ENCODE measurements around the gene MCF2.
"Not testable (repeated sequence)": the region's sequence is repeated elsewhere in the genome, so short reads cannot be mapped to it uniquely, and the experiment has no call there.

MCF2 gene

DNA sequence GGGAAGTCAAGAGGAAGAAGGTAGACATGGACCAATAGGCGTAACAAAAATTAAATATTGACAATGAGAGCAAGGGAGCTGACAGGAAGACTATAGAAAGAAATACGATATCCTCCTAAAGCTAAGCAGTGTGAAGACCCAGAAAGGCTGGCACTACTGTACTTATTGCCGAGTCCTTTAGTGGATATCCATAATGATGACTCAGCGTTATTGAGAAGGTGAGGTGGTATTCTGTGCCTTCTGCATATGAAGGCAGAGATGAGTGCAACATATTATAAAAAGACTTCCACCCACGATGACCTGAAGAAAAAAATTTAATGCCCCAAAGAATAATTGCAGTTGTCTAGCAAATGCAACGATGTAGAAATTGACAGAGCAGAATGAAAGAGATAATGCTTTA lies 13.0 kb upstream of the MCF2 start:
- DNase-seq (ENCODE audit: insufficient read length, low spot score) (no peak), FAIRE-seq (no peak)

DNA sequence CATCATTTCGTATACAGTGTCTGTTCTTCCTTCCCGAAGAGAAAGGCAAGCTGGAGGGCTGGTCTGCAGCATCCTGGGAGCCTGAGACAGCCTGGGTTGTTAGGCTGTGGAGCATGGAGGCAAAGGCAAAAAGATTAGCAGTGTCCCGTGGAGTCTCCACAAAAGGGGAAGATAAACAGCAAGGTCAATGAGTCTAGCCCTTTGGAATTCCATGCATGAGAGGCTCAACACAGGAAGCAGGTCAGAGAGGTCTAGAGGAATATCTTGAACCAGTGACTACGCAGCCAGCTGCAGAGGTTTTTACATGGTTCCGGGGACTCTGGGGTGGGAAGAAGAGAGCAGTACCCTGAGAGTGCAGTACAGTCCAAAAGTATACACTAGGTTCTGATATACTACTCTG lies 12.2 kb upstream of the MCF2 start:
- DNase-seq (ENCODE audit: insufficient read length, low spot score): no peak
- no peak for FAIRE-seq
- no peak for TF ChIP-seq POLR2A (IDR thresholded peaks at IDR 0.05; ENCODE audit: low read depth, low read length)
- no peak for TF ChIP-seq POLR2AphosphoS5 (IDR thresholded peaks at IDR 0.05; ENCODE audit: low read depth, low read length)
- TF ChIP-seq TAF1 (IDR thresholded peaks at IDR 0.05; ENCODE audit: low read depth, low read length): no peak
- no peak for TF ChIP-seq SPI1 (IDR thresholded peaks at IDR 0.05; ENCODE audit: low read depth, low read length)

More for the DNA sequence above, 13.0 kb upstream of the MCF2 start:
- TF ChIP-seq TAF1 (IDR thresholded peaks at IDR 0.05; ENCODE audit: low read depth, low read length): no peak
- TF ChIP-seq POLR2AphosphoS5 (IDR thresholded peaks at IDR 0.05; ENCODE audit: low read depth, low read length): no peak
- no peak for TF ChIP-seq SPI1 (IDR thresholded peaks at IDR 0.05; ENCODE audit: low read depth, low read length)
- no peak for TF ChIP-seq PAX5 (IDR thresholded peaks at IDR 0.05; ENCODE audit: insufficient read depth, low read length, severe bottlenecking)
- TF ChIP-seq POU2F2 (IDR thresholded peaks at IDR 0.05; ENCODE audit: low read depth, low read length): no peak
- no peak for TF ChIP-seq POLR2A (IDR thresholded peaks at IDR 0.05; ENCODE audit: low read depth, low read length)

DNA sequence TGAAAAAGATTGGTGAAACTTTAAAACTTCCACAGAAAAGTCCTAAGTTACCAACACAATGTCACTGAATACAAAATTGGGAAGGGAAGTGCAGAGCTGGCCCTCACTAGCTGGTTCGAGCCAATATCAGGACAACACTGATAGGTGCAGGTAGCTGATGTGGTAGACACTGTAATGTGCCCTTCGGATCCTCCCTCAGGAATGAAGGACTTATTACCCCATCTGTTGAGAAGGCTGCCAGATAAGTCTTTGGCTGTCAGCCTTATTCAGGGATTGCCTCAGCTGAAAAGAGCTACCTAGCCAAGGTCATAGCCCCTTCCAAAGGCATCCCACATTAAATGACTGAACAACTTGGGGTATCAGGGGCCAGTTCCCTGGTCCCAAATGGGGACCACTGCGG lies 5.3 kb downstream of the MCF2 start:
- DNase-seq (ENCODE audit: insufficient read length, low spot score) (no peak), FAIRE-seq (no peak)
- no peak for TF ChIP-seq POLR2AphosphoS5 (IDR thresholded peaks at IDR 0.05; ENCODE audit: low read depth, low read length)
- no peak for TF ChIP-seq POLR2A (IDR thresholded peaks at IDR 0.05; ENCODE audit: low read depth, low read length)
- no peak for TF ChIP-seq TAF1 (IDR thresholded peaks at IDR 0.05; ENCODE audit: low read depth, low read length)
- no peak for TF ChIP-seq POU2F2 (IDR thresholded peaks at IDR 0.05; ENCODE audit: low read depth, low read length)
- no peak for TF ChIP-seq SPI1 (IDR thresholded peaks at IDR 0.05; ENCODE audit: low read depth, low read length)
- TF ChIP-seq PAX5 (IDR thresholded peaks at IDR 0.05; ENCODE audit: insufficient read depth, low read length, severe bottlenecking): no peak

DNA sequence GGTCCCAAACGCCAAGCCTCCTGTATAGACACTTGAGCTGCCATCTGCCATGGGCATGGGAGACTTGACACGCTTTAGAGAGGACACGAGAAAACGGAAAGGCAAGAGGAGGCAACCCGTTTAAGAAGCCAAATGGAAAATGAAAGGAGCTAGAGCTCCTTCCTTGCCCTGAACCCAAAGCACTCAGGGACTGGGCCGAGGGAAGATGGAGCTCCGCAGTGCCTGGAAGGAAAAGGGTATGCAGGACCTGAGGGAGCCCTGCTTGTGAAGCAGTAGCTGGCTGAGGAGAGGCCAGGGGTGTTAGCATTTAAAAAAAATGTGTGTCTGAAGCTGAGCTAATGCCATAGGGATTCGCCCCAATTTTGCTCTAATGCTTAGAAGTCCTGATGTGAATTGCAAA lies 15.1 kb downstream of the MCF2 start:
- no peak for DNase-seq (ENCODE audit: insufficient read length, low spot score)
- FAIRE-seq: no peak
- TF ChIP-seq PAX5 (IDR thresholded peaks at IDR 0.05; ENCODE audit: insufficient read depth, low read length, severe bottlenecking) (no peak), POLR2AphosphoS5 (IDR thresholded peaks at IDR 0.05; ENCODE audit: low read depth, low read length) (no peak), POLR2A (IDR thresholded peaks at IDR 0.05; ENCODE audit: low read depth, low read length) (no peak), POU2F2 (IDR thresholded peaks at IDR 0.05; ENCODE audit: low read depth, low read length) (no peak), TAF1 (IDR thresholded peaks at IDR 0.05; ENCODE audit: low read depth, low read length) (no peak), SPI1 (IDR thresholded peaks at IDR 0.05; ENCODE audit: low read depth, low read length) (no peak)

DNA sequence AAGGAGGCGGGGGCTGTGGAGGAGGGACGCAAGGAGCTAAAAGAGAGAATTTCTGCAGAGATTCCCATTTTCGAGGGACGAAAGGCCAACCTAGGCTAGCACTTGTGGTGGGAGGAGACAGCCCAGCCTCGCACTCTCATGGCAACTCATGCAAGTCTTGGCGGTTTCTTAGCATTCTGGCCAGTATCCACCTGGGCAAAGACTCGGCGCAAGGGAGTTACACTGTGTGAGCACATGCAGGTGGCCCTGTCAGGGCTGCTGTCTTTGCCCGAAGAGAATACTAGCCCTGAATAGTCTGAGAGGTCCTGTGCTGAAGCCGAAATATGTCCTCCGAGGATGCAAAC lies 15.5 kb downstream of the MCF2 start:
- FAIRE-seq (no peak), DNase-seq (ENCODE audit: insufficient read length, low spot score) (no peak)
- TF ChIP-seq SPI1 (IDR thresholded peaks at IDR 0.05; ENCODE audit: low read depth, low read length) (no peak), POLR2A (IDR thresholded peaks at IDR 0.05; ENCODE audit: low read depth, low read length) (no peak), POU2F2 (IDR thresholded peaks at IDR 0.05; ENCODE audit: low read depth, low read length) (no peak), PAX5 (IDR thresholded peaks at IDR 0.05; ENCODE audit: insufficient read depth, low read length, severe bottlenecking) (no peak), POLR2AphosphoS5 (IDR thresholded peaks at IDR 0.05; ENCODE audit: low read depth, low read length) (no peak), TAF1 (IDR thresholded peaks at IDR 0.05; ENCODE audit: low read depth, low read length) (no peak)

DNA sequence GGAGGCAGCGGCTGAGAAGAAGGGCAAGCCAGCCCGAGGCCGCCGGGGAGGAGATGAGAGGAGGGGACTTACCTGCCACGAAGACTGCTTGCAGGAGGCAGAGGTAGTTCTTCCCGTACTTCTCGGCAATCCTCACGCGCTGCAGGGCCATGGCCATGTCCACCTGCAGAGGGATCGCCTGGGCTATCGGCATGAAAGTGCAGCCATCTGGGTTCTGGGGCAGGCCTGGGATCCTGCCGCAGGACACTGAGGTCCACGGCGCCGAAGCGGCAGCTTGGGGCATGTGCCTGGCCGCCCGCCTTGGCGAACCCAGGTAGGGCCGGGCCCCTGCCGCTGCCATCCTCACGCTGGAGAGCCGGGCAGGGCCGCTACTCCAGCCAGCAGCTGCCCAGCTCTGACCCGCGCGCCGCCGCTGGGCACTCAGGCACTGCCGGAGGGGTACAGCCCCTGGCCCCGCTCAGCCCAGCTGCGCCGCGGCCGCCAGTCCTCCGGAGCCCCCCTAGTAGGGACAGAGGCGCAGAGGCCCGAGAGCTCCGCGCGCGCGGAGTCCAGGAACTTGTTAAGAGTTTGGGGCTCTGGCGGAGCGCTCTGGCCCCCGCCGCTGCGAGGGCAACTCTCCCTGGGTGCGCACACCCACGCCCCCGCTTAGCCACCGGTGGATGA lies 16.0 kb downstream of the MCF2 start:
- DNase-seq (ENCODE audit: insufficient read length, low spot score) (no peak), FAIRE-seq (peak; percentile 40)
- TF ChIP-seq TAF1 (IDR thresholded peaks at IDR 0.05; ENCODE audit: low read depth, low read length) (no peak), POLR2AphosphoS5 (IDR thresholded peaks at IDR 0.05; ENCODE audit: low read depth, low read length) (no peak), SPI1 (IDR thresholded peaks at IDR 0.05; ENCODE audit: low read depth, low read length) (no peak), PAX5 (IDR thresholded peaks at IDR 0.05; ENCODE audit: insufficient read depth, low read length, severe bottlenecking) (no peak), POU2F2 (IDR thresholded peaks at IDR 0.05; ENCODE audit: low read depth, low read length) (no peak), POLR2A (IDR thresholded peaks at IDR 0.05; ENCODE audit: low read depth, low read length) (no peak)

DNA sequence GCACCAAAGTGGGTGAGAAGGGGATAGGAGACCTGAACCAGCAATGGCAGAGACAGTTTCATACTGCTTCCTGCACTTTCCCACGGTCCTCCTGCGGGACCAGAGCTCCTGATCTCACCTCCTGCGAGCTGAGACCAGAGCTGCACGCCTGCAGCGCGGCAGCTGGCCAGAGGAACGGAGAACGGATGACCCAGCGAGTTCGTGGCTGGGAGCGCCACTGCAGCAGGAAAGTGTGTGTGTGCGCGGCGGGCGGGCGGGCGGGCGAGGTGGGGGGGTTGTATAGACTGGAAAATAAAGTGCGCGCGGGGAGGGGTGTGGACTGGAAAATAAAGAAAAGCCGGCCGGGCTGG lies 16.5 kb downstream of the MCF2 start:
- DNase-seq (ENCODE audit: insufficient read length, low spot score) (no peak), FAIRE-seq (no peak)
- TF ChIP-seq PAX5 (IDR thresholded peaks at IDR 0.05; ENCODE audit: insufficient read depth, low read length, severe bottlenecking): no peak
- TF ChIP-seq TAF1 (IDR thresholded peaks at IDR 0.05; ENCODE audit: low read depth, low read length): no peak
- no peak for TF ChIP-seq POU2F2 (IDR thresholded peaks at IDR 0.05; ENCODE audit: low read depth, low read length)
- TF ChIP-seq POLR2A (IDR thresholded peaks at IDR 0.05; ENCODE audit: low read depth, low read length): no peak
- no peak for TF ChIP-seq POLR2AphosphoS5 (IDR thresholded peaks at IDR 0.05; ENCODE audit: low read depth, low read length)
- TF ChIP-seq SPI1 (IDR thresholded peaks at IDR 0.05; ENCODE audit: low read depth, low read length): no peak

DNA sequence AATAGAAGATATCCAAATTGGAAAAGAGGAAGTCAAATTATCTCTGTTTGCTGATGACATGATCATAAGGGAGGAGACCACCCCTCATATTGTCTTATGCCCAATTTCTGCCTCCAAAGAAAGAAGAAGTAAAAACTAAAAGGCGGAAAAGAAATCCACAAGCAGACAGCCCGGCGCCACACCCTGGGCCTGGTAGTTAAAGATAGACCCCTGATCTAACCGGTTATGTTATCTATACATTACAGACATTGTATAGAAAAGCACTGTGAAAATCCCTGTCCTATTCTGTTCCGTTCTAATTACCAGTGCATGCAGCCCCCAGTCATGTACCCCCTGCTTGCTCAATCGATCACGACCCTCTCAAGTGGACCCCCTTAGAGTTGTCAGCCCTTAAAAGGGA lies 22.8 kb downstream of the MCF2 start:
- DNase-seq (ENCODE audit: insufficient read length, low spot score); FAIRE-seq: not testable (repeated sequence)

DNA sequence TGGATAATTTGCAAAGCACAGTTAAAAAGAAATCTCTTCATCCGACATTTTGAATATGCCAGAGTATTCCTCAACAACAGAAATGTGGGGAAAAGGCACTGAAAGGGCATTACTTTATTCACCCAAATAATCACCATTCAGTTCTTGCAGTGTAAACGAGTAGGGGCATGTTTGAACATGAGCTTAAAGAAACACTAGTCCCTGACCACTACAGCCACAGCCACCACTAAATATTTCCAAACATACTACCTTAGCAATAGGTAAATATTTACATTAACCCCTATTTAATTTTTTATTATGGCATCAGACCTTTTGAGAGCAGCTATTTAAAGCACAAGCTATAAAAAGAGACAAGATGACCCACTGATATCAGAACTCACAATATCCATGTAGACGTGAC lies 27.6 kb downstream of the MCF2 start:
- DNase-seq (ENCODE audit: insufficient read length, low spot score) (no peak), FAIRE-seq (no peak)
- TF ChIP-seq PAX5 (IDR thresholded peaks at IDR 0.05; ENCODE audit: insufficient read depth, low read length, severe bottlenecking) (no peak), TAF1 (IDR thresholded peaks at IDR 0.05; ENCODE audit: low read depth, low read length) (no peak), POLR2A (IDR thresholded peaks at IDR 0.05; ENCODE audit: low read depth, low read length) (no peak), POU2F2 (IDR thresholded peaks at IDR 0.05; ENCODE audit: low read depth, low read length) (no peak), SPI1 (IDR thresholded peaks at IDR 0.05; ENCODE audit: low read depth, low read length) (no peak), POLR2AphosphoS5 (IDR thresholded peaks at IDR 0.05; ENCODE audit: low read depth, low read length) (no peak)

DNA sequence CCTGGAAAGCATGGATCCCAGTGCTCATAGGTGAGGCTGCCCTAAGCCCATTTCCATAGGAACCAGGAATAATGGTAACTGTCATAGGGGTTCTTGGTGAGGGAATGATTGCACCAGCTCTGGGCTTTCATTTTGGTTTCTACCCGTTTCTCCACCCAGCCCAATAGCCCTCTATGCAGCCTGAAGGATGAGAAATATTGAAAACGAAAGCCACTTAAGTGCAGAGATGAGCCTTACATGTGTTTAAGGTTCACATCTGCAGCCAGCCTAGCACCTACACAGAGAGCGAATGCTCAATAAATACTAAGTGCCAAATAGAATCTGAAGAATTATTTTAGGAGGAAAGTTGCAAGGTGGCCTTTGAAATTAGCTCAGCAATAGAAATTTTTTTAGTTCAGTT lies 60.4 kb downstream of the MCF2 start:
- peak; percentile 57 for FAIRE-seq
- DNase-seq (ENCODE audit: insufficient read length, low spot score): peak; percentile 2
- no peak for TF ChIP-seq POU2F2 (IDR thresholded peaks at IDR 0.05; ENCODE audit: low read depth, low read length)
- TF ChIP-seq POLR2A (IDR thresholded peaks at IDR 0.05; ENCODE audit: low read depth, low read length): no peak
- TF ChIP-seq TAF1 (IDR thresholded peaks at IDR 0.05; ENCODE audit: low read depth, low read length): no peak
- no peak for TF ChIP-seq PAX5 (IDR thresholded peaks at IDR 0.05; ENCODE audit: insufficient read depth, low read length, severe bottlenecking)
- TF ChIP-seq SPI1 (IDR thresholded peaks at IDR 0.05; ENCODE audit: low read depth, low read length): no peak
- no peak for TF ChIP-seq POLR2AphosphoS5 (IDR thresholded peaks at IDR 0.05; ENCODE audit: low read depth, low read length)
